SKM-1 (cell line): ENCODE results near the gene CCDC148.
A peak's percentile ranks its signal among the peaks of the same experiment; 100 is the strongest.
"Not testable (repeated sequence)": the region's sequence is repeated elsewhere in the genome, so short reads cannot be mapped to it uniquely, and the experiment has no call there.

ENCODE experiments used
- DNase-seq: peaks from one replicate; lab custom pipeline; 2025; ENCODE audit not compliant: unreplicated experiment; lab: John Stamatoyannopoulos, UW

The CCDC148 gene

DNA sequence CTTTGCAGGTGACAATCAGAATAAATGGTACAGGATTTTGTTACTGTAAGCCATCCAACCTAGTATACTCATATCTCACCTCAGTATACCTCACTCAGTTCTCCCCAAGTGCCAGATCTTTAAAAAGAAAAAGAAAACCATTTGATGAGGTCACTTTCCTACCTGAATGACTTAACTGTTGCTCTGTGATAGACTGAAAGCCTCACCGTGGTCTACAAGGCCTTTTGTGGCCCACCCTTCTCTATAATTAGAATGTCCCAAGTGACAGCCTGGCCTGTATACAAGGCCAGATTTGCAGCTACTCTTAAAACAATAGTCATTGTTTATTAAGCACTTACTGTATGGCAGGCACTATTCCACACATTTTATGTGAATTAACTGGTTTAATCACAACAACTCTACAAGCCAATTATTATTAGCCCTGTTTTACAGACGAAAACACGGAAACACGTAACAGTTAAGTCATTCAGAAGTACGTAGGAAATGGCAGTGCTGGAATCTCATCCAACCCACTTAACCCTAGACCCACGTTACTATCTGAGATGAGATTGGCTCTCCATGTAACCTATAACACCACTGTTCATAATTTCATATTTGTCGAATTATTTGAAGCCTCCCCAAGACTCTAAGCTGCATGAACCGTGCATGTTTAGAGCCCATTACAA lies 28.5 kb upstream of the CCDC148 start:
- DNase-seq: no peak

GRCh38 chr2:158482594-158482993 lies 26.0 kb upstream of the CCDC148 start:
- DNase-seq: no peak

DNA sequence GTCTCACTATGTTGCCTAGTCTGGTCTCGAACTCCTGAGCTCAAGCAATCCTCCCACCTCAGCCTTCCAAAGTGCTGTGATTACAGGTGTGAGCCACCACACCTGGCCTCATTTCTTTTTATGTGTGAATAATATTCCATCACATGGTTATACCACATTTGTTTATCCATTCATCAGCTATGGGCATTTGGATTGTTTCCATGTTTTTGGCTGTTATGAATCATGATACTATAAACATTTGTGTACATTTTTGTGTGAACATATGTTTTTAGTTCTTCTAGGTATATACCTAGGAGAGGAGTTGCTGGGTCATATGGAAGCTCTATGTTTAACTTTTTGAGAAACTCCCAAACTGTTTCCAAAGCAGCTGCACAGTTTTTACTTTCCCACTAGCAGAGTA lies 24.6 kb upstream of the CCDC148 start:
- DNase-seq: no peak

GRCh38 chr2:158478816-158479215 lies 22.3 kb upstream of the CCDC148 start:
- no peak for DNase-seq

- no peak for DNase-seq
These were observed 21.7 kb upstream of the CCDC148 start for GRCh38 chr2:158478237-158478636.

DNA sequence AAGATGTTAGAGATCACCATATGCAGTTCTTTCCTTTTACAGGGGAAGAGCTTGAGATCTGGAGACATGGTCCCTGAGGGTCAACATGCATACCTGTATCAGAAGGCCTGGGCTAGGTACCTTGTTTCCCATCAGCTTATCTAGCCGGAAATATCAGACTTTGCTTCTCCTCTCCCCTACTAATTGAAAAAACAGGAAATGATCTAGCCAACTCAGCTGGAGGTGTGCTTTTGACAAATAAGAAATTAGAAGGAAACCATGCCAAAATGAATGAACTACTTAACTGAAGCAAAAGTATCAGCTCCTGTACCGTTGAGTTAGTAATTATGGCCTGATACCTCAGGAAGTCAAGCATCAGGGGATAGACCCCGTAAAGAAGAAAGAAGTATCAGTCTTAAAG lies 20.6 kb upstream of the CCDC148 start:
- DNase-seq: no peak

GRCh38 chr2:158474526-158475011 lies 18.0 kb upstream of the CCDC148 start:
- DNase-seq: not testable (repeated sequence)

- DNase-seq: no peak
These were observed 17.3 kb upstream of the CCDC148 start for GRCh38 chr2:158473719-158474392.

DNA sequence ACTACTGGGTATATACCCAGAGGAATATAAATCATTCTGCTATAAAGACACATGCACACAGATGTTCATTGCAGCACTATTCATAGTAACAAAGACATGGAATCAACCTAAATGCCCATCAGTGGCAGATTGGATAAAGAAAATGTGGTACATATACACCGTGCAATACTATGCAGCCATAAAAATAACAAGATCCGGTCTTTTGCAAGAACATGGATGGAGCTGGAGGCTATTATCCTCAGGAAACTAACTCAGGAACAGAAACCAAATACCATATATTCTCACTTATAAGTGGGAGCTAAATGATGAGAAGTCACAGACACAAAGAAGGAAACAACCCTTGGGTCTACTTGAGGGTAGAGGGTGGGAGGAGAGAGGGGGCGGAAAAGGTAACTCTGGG lies 16.7 kb upstream of the CCDC148 start:
- not testable (repeated sequence) for DNase-seq

- not testable (repeated sequence) for DNase-seq
These were observed 16.3 kb upstream of the CCDC148 start for GRCh38 chr2:158472829-158473228.

- no peak for DNase-seq
These were observed 10.7 kb upstream of the CCDC148 start for GRCh38 chr2:158467248-158467647.

DNA sequence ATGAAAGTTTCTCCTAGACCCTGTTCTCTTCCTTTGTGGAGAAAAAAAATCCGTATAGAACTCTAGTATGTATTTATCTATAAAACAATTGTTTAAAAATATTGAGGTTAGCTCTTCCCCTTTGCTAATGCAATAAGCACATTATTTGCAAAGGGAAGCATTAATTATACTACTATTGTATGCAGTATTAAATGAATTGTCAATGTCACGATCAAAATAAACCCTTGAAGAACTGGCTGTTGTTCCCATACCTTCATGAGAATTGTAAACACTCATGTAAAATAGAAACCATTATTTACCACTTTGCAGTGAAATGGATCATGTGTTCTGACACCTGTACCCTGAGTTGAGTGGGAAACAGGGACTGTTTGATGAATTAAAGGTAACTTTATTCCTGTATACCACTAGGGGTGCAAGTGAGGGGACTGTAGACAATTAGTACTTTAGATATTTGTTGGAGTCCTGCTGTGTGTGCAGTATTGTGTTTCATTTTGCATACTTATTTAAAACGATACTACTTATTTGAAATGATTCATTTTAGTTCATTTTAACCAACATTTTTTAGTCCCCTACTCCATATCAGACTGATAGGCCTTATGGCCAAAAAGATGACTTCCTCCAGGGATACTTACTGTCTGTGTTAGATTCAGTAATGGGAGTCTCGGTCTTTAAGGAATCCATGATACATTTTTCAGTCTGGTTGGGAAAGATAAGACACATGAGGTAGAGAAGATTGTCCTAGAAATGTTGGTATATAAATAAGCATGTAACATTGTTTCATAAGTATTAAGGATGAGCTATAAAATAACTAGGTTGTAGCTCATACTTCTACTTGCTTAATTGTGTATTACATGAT lies 8.1 kb upstream of the CCDC148 start:
- no peak for DNase-seq

DNA sequence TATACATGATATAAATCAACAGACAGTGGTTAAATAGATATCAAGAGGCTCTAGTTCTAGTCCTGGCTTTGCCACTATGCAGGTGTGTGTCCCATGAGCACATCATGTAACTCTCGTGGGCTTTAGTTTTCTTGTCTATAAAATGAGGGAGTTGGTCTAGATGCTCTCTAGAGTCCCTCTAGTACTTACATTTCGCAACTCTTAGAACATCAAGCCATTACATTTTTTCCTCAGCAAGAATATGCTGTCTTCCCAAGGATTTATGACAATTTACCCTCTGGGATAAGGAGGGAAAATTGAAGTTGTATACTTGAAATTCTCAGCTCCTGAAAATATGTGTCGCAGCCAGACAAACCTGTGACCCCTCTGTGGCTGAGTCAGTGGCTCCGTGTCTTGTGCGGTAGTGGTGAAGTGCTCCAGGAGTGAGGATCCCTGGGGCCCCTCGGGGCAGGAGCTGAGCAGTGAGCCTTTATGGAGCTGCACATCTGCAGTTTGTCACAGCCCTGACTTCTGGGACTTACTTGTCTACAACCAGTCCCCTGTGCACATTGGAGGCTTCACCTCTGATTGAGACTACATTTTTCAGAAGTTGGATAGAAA lies 7.0 kb upstream of the CCDC148 start:
- DNase-seq: no peak

DNA sequence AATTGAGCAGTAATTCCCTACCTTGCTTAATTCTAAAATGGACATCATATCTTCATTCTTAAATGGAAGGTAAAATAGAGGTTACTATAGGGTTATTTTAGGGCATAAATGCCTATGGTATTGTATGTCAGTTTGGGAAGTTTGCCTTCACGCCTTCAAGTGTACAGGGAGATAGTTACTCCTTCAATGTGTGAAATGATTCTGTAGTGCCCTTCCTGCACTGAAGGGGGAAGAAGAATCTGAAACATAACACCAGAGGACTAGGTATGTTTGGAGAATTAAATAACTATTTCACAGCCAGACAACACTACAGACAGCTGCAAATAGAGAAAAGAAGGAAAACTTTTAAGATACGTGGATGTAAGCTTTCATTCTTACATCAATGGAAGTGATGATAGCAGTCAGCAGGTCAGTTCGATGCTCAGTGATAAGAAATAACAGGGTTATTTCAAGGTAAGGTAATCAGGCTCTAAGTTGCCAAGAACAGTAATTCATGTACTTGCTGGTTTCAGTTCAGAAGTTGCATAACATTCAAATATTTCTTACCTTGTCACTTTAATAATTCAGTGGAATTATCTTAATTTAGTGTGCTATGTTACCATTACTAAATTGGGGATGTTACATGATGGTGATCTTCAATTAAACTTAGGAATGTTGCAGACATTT lies 4.2 kb upstream of the CCDC148 start:
- no peak for DNase-seq

GRCh38 chr2:158459161-158460003 lies 2.8 kb upstream of the CCDC148 start:
- DNase-seq: no peak

DNA sequence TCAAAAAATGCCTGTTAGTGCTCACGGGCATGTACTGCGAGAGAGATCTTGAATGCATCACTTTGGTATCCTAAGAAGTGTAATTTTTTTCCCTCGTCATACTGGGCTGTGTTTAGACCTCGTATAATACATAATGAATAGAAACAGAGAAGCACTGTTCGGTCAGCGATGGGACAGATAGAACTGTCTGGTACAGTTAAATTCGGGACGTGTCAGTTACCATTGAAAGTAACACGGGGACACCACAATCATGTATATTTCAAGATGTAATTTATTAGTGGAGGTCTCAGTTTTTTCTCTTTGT lies 2.0 kb upstream of the CCDC148 start:
- no peak for DNase-seq

DNA sequence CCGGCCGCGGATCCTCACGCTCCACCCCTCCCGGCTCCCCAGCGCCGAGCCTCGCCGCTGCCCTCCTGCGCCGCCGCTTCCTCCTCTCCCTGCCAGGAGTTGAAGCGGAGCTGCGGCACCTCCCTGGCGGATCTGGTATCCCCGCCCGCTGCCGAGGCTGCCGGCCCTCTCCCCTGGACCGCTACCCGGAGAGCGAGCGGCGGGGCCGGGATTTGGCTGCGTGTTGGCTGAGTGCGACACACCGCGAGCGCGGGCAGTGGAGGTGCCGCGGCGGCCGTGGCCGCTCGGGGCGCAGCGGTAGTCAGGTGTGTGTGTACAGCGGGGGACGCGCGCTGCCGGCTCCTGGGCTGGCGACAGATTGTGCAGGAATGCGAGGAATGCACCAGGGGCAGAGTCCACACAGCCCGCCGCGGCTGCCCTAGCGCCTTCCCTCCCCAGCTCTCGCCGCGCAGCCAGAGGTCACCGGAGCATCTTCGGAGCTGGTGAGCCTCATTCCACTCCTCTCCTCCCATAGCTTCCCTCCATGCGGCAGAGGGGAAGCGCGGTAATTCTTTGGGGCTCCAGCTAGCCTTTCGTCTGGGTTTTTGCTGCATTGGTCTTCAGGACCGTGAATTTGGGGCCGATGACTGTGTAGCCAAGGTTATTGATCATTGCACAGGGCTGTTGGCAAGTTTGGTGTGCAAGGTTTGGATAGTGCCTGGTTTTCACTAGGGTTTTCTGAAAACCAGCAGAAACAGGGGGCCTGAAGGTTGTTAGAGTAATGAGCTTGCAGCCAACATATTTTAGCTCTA lies 1.5 kb upstream of the CCDC148 start:
- no peak for DNase-seq

DNA sequence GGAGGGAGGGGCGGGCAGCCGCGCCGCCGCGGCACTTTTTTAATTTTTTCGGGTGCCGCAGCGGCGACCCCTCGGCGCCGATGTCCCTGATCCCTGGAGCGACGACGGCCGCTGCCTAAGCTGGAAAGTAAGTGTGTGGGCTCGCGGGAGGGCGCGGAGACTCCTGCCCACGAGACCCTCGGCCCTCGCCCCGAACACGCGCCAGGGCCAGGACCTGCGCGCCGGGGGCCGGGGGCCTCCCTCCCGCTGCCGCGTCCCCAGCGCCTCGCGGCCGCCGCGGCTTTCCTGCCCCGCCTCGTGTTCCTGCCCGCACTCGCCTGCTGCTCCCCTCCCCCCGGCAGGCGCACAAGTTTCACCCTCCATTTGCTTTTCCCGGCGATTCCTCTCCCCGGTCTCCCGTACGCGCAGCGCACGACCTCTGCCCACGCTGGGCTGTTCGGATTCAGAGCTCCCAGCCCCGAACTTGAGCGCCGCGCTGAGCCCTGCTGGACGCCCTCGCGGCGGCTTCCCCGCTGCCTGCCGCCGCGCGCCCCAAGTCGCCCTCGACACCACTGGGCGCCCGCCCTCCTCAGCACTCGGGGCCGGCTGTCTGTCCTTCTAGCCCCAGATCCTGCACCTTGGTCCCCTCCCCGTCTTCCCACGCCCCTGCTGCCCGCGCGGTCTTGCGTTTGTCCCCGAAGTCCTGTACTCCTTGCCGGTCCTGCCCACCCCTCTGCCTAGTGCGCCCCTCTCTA lies 706 bp upstream of the CCDC148 start:
- peak; percentile 53 for DNase-seq

DNA sequence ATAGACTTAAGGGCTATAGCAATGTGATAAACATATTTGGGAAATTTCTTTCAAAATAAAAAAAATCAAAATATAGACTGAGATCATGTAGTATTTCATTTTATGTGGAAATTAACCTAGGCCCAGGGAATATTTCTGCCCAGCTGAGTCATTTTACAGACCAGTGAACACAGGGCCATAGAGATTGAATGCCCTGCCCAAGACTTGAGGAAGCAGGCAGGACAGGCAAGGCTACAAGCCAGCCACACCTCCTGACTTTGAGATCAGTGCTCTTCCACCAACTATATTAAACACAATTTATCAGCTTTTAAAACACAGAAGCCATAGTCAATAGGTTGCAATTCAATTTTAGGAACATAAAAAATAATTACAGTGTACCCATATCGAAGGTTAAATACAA lies 12.9 kb downstream of the CCDC148 start:
- DNase-seq: no peak
